Upper lobe of left lung (tissue), 4 donors: Measurements from ENCODE around the gene TPRX2.

ENCODE experiments used
- EP300 ChIP-seq, 4 donors: sonication (generic); formaldehyde crosslinking; IDR thresholded peaks; one replicate each; pipeline ENCODE4 v1.5.1; 2017; ENCODE audit warnings: antibody characterized with exemption in 4 of 4, control low read depth in 2 of 4
- POLR2A ChIP-seq, 4 donors: fragments of 450-650 bp; IDR thresholded peaks; one replicate each; pipeline ENCODE4 v1.5.1; 2016 to 2017; ENCODE audit warnings: antibody characterized with exemption in 4 of 4, mild to moderate bottlenecking in 2 of 4
- POLR2AphosphoS5 ChIP-seq, 2 donors: sonication (generic); formaldehyde crosslinking; IDR thresholded peaks; one replicate each; pipeline ENCODE4 v1.5.1; 2017; ENCODE audit warnings: antibody characterized with exemption in 2 of 2
- TF ChIP-seq, protein P1 (sequence below), 6 experiments: fragments of 450-650 bp in 4 of 6; fragments of 200-600 bp in 2 of 6; sonication (generic) in 2 of 6; IDR thresholded peaks; one replicate each; pipeline ENCODE4 v1.5.1; 2016 to 2019; ENCODE audit warnings: antibody characterized with exemption in 6 of 6

DNA sequence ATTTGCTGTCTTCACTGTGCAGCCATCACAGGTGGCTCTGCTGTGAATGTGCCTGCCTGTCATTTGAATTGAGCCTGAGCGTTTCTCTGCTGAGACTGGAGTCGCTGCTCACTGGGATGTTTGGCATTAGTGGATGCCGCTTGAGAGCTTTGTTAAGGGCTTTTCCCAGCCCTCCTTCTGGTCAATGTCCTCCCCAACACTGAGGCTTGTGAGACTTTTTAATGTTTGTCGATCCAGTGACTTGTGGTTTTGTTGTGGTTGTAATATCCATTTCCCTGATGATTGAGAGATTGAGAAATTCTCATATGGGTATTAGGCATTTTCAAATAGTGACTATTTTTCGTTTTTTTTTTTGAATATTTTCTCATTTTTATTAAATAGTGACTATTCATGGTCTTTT is 2.6 kb downstream of the TPRX2 start:
- TF ChIP-seq POLR2A (IDR thresholded peaks at IDR 0.05), result no peak
- TF ChIP-seq, protein P1, sequence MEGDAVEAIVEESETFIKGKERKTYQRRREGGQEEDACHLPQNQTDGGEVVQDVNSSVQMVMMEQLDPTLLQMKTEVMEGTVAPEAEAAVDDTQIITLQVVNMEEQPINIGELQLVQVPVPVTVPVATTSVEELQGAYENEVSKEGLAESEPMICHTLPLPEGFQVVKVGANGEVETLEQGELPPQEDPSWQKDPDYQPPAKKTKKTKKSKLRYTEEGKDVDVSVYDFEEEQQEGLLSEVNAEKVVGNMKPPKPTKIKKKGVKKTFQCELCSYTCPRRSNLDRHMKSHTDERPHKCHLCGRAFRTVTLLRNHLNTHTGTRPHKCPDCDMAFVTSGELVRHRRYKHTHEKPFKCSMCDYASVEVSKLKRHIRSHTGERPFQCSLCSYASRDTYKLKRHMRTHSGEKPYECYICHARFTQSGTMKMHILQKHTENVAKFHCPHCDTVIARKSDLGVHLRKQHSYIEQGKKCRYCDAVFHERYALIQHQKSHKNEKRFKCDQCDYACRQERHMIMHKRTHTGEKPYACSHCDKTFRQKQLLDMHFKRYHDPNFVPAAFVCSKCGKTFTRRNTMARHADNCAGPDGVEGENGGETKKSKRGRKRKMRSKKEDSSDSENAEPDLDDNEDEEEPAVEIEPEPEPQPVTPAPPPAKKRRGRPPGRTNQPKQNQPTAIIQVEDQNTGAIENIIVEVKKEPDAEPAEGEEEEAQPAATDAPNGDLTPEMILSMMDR (IDR thresholded peaks at IDR 0.05), result no peak
- no peak for TF ChIP-seq POLR2AphosphoS5 (IDR thresholded peaks at IDR 0.05)
- no peak for TF ChIP-seq EP300 (IDR thresholded peaks at IDR 0.05)
